HG03025 (cell line): ENCODE measurements around the gene SPATA9.
"Not testable (repeated sequence)": the region's sequence is repeated elsewhere in the genome, so short reads cannot be mapped to it uniquely, and the experiment has no call there.

Experiments
- ATAC-seq: cut with Tn5 transposase; IDR thresholded peaks from one replicate; pipeline ENCODE4 v1.9.1; 2021; ENCODE audit warnings: mild to moderate bottlenecking, moderate library complexity; ENCODE audit not compliant: unreplicated experiment, low FRiP score

Gene SPATA9

DNA sequence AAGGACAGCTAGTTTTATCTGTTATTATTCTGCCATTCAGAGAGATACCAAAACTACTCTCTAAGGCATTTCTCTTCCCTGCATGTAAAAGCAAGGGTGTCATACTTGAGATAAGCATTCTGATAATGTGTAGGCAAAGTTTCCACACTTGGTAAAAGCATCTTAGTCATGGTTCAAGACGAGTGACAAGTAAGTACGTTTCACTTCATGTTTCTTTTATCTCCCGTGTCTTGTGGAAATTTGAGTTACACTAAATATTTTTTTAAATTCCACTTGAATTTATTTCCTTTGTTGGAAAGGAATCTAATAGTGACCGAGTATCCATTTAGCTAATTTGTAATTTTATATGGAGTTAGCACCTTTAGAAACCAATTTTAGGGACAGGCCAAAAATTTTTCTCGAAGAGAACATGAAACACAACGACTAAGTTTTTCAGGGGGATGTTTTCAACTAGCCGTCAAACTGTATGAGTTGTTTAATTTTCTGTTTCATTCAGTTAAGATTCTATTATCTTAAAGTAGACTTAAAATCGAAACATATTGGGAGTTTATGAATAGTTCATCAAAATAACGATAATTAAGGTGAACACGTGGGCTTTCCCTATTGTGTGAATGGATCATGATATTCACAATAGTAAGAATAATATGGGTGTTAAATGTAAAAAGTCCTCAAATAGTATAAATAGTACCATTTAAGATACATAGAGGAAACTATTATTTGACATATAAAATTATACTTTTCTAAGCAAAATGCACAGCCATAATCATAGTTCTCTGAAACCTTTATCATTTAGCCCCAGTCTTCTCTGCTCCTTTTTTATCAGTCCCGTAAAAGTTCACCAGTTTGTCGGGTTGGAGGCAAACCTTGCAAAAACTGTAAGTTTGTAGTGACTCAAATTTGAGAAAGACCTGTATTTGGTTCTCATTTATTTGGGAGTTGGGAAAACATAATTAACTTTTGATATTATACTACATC is 34.6 kb downstream of the SPATA9 start:
- ATAC-seq, result no peak

DNA sequence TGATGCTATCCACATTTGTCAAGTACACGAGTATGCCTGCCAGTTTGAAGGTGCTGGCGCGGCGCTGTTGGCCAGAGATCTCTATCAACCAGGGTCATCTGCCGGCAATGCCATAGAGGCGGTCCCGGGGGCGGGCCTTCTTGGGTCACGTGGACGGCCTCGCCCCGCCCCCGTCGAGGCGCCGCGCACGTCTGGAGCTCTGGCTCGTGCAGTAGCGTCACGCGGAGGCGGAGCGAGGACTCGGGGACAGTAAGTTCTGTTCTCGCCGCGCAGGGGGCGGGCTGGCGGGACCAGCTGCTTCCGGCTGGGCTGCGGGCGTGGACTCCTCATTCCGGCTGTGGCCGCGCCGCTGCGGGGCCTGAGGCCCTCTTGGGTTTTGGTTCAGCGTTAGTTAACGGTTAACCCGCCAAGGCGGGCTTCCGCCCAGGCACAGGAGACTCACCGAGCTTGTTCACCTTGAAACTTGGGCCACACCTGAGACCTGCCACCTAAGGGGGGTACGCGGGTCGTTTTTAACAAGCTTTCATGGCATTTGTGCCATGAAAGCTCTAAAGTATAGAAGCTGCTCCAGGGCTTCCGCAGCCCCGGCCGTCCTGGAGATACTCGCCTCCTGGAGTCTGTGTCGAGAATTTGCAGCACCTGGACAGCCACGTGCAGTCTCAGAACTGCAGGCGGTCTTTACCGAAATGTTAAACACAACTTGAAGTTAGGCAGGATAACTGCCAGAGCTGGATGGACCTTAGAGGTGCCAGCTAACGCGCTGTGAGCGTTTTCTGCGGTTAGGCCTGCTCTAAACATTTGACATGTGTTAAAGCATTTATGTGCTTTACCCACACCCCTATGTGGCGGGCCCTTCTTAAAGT is 36.0 kb downstream of the SPATA9 start, which contains the start of gene RFESD:
TSS of gene RFESD (plus strand) at position 209 of the 863 bp plus-strand sequence. CDS start 5,495 bp downstream, outside the sequence.
- peak; percentile 98 for ATAC-seq

GRCh38 chr5:95646226-95646568 is 36.6 kb downstream of the SPATA9 start:
- ATAC-seq, result not testable (repeated sequence)

DNA sequence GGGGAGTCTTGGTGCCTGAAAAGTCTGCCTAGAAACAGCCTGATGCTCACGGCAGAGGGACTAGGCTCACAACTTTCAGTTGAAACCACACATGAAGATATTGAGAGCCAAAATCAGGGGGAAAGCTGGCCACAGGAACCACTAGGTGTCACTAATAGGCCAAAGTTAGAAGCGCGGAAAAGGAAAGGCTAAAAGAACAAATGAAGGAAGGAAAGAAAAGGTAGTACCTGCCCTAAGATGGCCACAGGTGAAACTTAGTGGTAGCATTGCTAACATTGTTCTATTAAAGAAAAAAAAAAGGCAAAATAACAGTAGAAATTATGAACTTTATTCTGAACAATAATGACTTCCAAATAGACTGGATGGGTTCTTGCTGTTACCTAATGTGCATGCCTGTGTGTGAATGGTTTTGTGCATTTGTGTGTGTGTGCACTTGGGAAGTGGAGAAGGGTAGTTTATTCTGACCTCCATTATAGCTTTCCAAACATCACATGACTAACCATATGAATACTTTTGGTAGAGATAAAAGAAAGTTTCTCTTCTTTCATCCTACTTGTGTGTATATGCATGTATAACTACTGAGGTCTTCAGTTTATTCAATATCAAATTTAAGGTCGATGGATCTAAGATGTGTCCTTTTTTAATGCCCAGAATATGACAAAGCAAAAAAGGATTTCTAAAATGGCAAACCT is 38.3 kb downstream of the SPATA9 start:
- ATAC-seq, result peak; percentile 50

- ATAC-seq, result no peak
These were observed 39.6 kb downstream of the SPATA9 start for GRCh38 chr5:95643152-95643551.

DNA sequence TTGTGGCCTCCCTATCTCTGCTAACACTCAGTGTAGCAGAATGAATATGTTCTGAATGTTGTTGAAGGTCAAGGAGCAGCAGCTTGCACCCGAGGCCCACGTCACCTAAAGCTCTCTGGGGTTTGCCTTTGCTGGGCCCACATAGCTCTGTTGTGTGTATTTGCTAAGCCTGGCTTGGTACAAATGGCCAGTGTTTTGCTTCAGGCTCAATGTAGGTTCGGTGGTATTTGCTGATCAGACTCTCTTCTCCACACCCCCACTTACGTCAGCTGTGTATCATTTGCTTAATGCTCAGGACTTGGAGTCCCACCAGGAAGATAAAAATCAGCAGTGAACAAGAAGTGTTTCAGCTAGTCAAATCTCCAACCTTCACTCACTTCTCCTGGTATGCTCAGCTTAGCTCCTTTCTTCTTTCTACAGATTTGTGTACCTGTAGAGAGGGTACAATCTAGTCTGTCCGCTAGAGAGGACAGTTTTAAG is 41.0 kb downstream of the SPATA9 start:
- no peak for ATAC-seq

- ATAC-seq, result no peak
These were observed 44.2 kb downstream of the SPATA9 start for GRCh38 chr5:95638632-95639031.

DNA sequence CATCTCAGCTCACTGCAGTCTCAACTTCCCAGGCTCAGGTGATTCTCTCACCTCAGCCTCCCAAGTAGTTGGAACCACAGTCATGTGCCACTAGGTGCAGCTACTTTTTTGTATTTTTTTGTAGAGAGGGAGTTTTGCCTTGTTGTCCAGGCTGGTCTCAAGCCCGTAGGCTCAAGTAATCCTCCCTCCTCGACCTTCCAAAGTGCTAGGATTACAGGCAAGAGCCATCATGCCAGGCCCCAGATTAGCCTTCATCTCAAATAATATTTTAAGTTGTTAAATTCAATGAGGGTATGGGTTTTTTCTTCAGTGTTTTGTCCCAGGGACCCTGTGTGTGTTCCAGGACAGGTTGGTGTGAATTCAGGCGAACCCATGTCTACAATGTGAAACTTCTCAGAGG is 48.7 kb downstream of the SPATA9 start:
- ATAC-seq, result no peak

GRCh38 chr5:95633671-95634070 is 49.1 kb downstream of the SPATA9 start:
- ATAC-seq, result no peak

DNA sequence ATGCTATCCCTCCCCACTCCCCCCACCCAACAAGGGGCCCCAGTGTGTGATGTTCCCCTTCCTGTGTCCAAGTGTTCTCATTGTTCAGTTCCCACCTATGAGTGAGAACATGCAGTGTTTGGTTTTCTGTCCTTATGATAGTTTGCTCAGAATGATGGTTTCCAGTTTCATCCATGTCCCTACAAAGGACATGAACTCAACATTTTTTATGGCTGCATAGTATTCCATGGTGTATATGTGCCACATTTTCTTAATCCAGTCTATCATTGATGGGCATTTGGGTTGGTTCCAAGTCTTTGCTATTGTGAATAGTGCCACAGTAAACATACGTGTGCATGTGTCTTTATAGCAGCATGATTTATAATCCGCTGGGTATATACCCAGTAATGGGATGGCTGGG is 49.8 kb downstream of the SPATA9 start:
- not testable (repeated sequence) for ATAC-seq

DNA sequence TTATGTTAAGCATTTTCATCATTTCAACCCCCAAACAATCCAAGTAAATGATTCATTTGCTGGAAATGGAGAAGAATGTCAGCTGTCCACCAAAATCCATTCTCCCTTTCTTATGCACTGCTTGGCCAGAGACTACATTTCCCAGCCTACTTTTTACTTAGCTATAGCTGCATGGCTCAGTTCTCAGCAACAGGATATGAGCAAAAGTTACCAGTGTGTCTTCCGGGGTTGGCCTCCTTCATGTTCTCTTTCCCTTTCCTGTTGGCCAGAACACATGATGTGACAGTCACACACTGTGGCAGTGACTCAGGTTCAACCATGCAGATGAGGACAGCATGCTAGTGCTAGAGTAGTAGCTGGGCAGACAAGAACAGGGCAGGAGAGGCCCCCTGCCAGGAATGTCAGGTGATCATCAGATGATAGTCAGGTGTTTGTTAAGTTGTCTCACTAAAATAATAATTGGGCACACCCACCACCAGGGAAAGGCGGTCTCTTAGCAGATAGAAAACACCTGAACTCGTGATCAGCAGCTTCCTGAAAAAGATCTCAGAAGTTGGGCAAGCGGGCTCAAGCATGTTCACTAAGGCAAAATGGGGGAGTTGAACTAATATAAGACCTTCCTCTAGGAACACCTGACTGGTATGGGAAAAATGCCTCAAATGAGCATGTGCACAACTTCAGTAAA is 50.7 kb downstream of the SPATA9 start:
- ATAC-seq, result no peak

- ATAC-seq, result no peak
These were observed 51.4 kb downstream of the SPATA9 start for GRCh38 chr5:95631255-95631958.

DNA sequence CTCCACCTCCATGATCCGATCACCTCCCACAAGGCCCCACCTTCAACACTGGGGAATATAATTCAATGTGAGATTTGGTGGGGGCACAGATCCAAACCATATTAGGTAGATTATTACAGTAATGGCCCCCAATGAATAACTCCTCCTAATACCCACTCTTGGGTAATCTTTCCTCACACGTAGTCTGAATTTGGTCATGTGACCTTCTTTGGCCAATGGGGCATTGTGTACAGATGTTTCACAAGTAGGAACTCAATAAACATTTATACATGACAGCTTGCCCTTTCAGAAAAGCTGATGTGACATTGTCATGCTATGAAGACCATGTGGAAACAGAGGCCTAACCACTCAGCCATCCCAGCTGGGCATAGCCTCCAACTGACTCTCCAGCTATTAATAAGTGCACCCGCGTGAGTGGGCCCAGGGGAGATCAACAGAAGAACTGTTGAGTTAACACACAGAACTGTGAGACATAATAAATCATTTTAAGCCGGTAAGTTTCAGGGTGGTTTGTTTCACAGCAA is 52.3 kb downstream of the SPATA9 start:
- ATAC-seq, result no peak

DNA sequence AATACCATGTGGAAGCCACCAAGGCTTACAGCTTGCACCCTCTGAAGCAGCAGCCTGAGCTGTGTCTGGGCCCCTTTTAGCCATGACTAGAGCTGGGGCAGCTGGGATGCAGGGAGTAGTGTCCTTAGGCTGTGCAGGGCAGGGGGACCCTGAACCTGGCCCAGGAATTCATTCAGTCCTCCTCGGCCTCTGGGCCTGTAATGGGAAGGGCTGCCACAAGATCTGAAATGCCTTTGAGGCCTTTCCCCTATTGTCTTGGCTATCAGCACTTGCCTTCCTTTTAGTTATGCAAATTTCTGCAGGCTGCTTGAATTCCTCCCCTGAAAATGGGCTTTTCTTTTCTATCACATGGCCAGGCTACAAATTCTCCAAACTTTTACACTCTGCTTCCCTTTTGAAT is 53.9 kb downstream of the SPATA9 start:
- no peak for ATAC-seq

- ATAC-seq, result no peak
These were observed 54.6 kb downstream of the SPATA9 start for GRCh38 chr5:95627971-95628810.

- ATAC-seq, result no peak
These were observed 56.1 kb downstream of the SPATA9 start for GRCh38 chr5:95626701-95627100.

DNA sequence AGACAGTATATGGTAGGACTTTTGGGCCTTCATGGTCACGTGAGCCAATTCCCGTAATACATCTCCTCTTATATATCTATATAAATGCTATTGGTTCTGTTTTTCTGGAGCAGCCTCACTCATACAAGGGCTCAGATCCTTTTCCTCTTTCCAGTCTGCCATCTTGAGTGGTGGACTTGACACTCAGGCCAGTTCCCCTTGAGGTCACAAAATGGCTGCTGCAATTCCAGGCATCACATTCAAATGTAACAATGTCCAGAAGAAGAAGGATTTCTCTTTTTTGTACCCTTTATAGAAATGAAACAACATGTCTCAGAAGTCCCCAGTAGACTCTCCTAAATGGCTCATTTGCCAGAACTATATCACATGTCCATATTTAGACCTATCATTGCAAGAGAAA is 58.4 kb downstream of the SPATA9 start:
- no peak for ATAC-seq

- no peak for ATAC-seq
These were observed 59.1 kb downstream of the SPATA9 start for GRCh38 chr5:95623706-95624105.
